ENCODE results near the gene CALCOCO1.
"Not testable (repeated sequence)": the region's sequence is repeated elsewhere in the genome, so short reads cannot be mapped to it uniquely, and the experiment has no call there.

The CALCOCO1 gene

DNA sequence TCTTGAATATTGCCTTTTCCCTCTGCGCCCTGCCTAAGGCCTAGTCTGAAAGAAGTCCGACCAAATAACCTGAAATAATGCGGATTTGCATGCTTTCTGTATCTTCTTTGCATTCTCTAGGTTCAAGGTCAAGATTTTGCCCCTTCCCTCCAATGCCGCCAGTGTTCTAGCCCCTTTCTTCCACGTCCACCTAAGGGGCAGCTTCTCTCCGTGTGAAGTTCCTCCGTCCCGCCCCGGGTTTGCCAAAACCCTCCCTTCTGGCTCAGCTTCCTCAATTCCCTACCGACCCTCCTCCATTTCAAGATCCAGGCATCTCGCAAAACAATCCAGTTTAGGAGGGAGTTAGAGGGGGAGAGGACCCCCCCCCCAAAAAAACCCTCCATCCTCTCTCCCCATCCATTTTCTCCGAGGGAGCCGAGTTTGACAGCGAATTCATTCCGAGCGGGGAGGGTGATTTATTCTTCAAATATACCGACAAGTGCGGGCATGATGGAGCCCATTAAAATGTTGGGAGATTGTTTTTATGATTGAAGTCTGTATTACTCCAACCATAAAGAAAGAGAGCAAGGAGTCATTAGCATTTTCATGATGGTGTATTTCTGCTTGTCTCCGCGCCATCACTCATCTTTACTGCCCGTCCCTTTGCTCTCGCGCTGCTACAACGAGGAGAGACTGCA, 30.5 kb downstream of the CALCOCO1 start:
- DNase-seq: no peak

DNA sequence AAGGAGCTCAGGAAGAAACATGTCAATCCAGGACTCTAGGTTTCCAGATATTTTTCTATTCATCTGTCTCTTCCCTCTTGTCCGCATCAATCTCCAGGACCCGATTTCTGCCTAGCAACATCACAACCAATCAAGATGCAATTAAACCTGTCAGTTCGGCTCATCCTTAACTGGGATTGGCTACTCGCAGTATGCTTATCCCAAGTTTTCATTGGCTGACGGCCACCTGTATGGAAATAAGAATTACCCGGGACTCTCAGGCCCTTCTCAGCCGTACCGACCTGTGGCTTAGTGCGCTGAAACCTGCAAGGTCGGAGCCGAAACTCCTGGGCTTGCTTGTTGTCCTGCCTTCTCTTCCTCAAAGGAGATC, 31.0 kb downstream of the CALCOCO1 start:
- peak in 12 of 14 donors; percentile 37 to 93 (median 56) for DNase-seq

DNA sequence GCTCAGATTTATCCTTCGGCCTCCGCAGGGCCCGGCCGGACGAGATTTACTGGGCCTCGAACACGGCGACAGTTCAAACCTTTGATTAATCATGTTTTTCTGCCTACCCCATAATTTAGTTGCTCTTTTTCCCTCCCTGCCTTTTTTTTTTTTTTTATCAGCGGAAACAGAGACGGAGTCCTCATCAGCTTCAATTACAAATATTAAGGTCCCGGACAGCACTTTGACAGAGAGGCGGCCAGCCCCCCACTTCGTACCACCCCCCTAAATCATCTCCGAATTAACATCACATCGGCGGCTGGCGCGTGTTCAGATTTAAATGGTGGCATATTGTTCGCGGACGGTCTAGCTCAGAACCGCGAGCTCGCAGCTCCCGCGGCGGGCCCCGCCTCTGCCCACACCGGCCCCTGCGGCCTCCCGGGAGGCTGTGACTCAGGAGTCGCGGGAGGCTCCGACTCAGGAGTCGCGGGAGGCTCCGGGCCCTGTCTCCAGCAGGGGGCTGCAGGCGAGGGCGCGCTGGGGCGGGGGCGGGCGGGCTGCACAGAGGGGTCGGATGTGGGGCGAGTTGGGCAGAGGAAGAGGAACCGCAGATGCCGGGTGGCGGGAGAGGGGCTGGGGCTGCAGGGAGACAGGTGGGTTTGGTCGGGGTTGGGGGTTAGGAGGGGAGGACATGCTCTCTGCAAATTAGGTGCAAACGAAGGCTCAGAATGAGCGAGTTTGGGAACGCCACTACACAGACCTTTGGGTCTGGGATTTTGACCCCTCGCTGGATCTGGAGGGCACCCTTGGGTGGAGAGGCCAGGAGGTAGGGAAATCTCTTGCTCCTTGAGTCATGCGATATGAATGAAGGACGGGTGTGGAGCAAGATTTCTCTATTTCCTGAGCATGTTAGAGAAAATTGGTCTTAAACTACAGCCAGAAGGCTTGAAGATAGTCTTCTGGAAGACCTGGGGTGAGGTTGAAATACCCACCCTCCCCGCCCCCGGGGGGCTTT, 31.8 kb downstream of the CALCOCO1 start:
- DNase-seq: peak in 1 of 14 donors; percentile 22

- DNase-seq: no peak
Observed at GRCh38 chr12:53694756-53695151, 32.5 kb downstream of the CALCOCO1 start.

- no peak for DNase-seq
Observed at GRCh38 chr12:53688134-53688533, 39.1 kb downstream of the CALCOCO1 start.

GRCh38 chr12:53686436-53686835, 40.8 kb downstream of the CALCOCO1 start:
- DNase-seq: no peak

- DNase-seq: no peak
Observed at GRCh38 chr12:53684654-53685220, 42.5 kb downstream of the CALCOCO1 start.

DNA sequence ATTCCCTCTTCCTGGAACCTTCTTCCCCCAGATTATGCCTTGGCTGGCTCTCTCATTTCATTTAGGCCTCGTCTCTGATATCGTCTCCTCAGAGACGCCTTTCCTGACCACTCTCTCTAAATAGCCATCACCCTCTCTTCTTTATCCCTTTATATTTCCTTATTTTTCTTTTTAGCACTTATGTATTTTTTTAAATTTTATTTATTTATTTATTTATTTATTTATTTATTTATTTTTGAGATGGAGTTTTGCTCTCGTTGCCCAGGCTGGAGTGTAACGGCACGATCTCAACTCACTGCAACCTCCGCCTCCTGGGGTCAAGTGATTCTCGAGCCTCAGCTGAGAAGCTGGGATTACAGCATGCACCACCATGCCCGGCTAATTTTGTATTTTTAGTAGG, 43.3 kb downstream of the CALCOCO1 start:
- no peak for DNase-seq

DNA sequence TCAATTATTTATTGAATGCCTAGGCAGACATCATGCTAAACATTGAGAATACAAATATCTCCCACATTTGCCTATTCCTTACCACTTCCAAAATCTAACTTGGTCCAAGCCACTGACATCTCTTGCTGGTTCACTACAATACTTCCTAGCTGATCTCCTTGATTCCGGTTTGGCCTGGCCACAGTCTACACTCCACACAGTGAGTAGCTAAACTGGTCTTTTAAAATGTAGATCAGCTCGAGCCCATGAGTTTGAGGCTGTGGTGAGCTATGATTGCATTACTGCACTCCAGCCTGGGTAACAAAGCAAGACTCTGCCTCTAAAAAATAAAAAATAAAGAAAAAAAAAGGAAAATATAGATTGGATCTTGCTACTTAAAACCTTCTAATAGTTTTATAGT, 43.8 kb downstream of the CALCOCO1 start:
- no peak for DNase-seq

GRCh38 chr12:53680061-53680460, 47.2 kb downstream of the CALCOCO1 start:
- not testable (repeated sequence) for DNase-seq

- peak in 8 of 14 donors; percentile 9 to 80 (median 52) for DNase-seq
Observed at GRCh38 chr12:53677800-53678148, 49.5 kb downstream of the CALCOCO1 start.

GRCh38 chr12:53677016-53677799, 50.0 kb downstream of the CALCOCO1 start:
- DNase-seq: peak in 9 of 14 donors; percentile 41 to 80 (median 63)

- peak in 11 of 14 donors; percentile 51 to 85 (median 75) for DNase-seq
Observed at GRCh38 chr12:53676656-53677015, 50.6 kb downstream of the CALCOCO1 start.

DNA sequence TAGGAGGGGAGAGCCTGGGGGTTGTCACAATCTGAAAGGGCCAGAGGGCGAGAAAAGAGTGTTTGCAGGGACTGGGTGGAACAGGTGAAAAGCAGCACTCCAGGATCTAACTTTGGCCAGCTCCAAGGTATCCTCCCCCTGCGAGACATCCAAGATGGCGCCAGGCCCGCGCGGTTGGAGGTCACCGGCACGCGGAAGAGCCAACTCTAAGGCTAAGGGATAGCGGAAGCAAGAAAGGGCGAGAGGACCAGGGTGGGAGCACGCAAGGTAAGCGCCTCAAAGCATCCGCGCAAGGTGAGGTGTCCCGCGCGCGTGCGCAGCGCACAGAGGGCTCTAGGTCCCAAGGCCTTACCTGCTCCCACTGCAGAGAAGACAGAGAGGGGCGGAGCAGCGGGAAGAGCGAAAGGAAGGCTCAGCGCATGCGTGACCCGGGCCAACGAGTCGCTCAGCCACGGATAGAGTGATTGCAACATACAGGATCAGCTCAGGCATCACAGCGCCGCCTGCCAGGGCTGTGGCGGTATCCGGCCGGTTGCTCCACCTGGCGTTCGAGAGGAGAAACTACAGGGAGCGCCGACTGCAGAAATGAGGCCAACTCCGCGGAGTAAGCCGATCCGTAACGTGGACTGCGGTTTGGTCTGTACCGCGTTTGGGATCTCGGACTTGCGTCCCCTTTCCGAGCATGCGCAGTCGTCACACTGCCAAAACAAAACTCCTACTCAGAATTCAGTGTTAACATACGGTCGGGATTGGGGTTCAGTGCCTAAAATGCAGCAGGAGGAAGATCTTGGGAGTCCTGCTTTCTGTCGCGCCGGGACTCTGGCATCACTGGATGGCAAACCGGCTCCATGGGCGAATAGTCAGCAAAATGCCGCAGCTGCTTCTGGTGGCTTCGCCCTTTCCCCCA, 51.3 kb downstream of the CALCOCO1 start, which contains the start of gene ATP5MC2:
Gene ATP5MC2, minus strand, starts transcription at position 383 of the 907 bp plus-strand sequence. CDS start 3,469 bp downstream, outside the sequence.
- DNase-seq: peak; percentile 93 to 99 (median 98)

- no peak for DNase-seq
Observed at GRCh38 chr12:53674977-53675700, 52.1 kb downstream of the CALCOCO1 start.

- DNase-seq: no peak
Observed at GRCh38 chr12:53670971-53671370, 56.3 kb downstream of the CALCOCO1 start.

DNA sequence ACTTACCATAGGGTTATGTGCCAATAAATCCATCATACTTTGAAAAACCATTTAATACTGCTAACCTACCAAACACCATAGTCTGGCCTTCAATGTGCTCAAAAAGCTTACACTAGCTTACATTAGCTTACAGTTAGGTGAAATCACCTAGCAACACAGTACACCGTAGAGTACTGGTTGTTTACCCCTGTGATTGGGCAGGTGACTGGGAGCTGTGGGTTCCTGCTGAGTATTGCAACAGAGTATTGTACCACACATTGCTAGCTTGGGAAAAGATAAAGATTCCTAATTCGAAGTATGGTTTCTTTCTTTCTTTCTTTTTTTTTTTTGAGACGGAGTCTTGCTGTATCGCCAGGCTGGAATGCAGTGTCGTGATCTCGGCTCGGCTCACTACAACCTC, 56.9 kb downstream of the CALCOCO1 start:
- DNase-seq: no peak

GRCh38 chr12:53667080-53667479, 60.2 kb downstream of the CALCOCO1 start:
- DNase-seq: no peak

- no peak for DNase-seq
Observed at GRCh38 chr12:53664936-53665335, 62.3 kb downstream of the CALCOCO1 start.

GRCh38 chr12:53664191-53664590, 63.1 kb downstream of the CALCOCO1 start:
- DNase-seq: no peak

GRCh38 chr12:53660041-53660440, 67.2 kb downstream of the CALCOCO1 start:
- DNase-seq: no peak
